ENCODE measurements around the gene DCTN4. TPM values are rescaled to one million over a fixed set of nuclear protein-coding genes. Genes with fewer than 3 reads are reported as not detected.

Gene DCTN4
- total and polyA plus RNA-seq, 2 of the 4 experiments (the other 2 are of a cell fraction): 28.1 to 50.2 TPM

GRCh38 chr5:150766251-150766650 is 7.4 kb upstream of the DCTN4 start:
- H3K4me1 ChIP-seq (ENCODE audit: control insufficient read depth, insufficient read depth, low read length): peaks cover 5% of the 10 kb centered on the region; the same call in 1 of the 2 replicates
- H2AK9ac ChIP-seq (replicated peaks; ENCODE audit: low read depth, low read length, poor library complexity): no peak overlapping the region
- no peak overlapping the region for H3K4me3 ChIP-seq (ENCODE audit: insufficient read depth, low read depth, low read length)
- no peak overlapping the region for H3K4ac ChIP-seq (ENCODE audit: low read depth, low read length)
- H3K23ac ChIP-seq (ENCODE audit: low read depth, low read length): no peak overlapping the region
- no peak overlapping the region for H2AK5ac ChIP-seq (ENCODE audit: low read depth, low read length)
- H2BK15ac ChIP-seq (ENCODE audit: low read depth, low read length): no peak overlapping the region
- H3K18ac ChIP-seq (ENCODE audit: low read depth, low read length): no peak overlapping the region
- 100% methylated on average over 1 of the region's 2 CpGs; no CpG with 5 or more reads in 1 of the 2 experiments for WGBS, 2 experiments (ENCODE audit: extremely low coverage in 2 of 2, insufficient read length in 1 of 2)
- H3K79me1 ChIP-seq (ENCODE audit: low read depth in 1 of 2, low read length in 2 of 2): no peaks in the 10 kb centered on the region
- no peak overlapping the region for H4K91ac ChIP-seq (ENCODE audit: insufficient read depth, low read depth, low read length)
- no peak overlapping the region for H2AFZ ChIP-seq (replicated peaks; ENCODE audit: low read length, poor library complexity)
- no peak overlapping the region for H3K27ac ChIP-seq (ENCODE audit: insufficient read depth, low read length)
- ATAC-seq (ENCODE audit: low read depth): no peak
- H3K9ac ChIP-seq (ENCODE audit: low read depth, low read length): no peak overlapping the region
- H3K27me3 ChIP-seq (ENCODE audit: control insufficient read depth, insufficient read depth, low read length): no peaks in the 10 kb centered on the region
- TF ChIP-seq RCOR1 (IDR thresholded peaks at IDR 0.05; ENCODE audit: insufficient replicate concordance, low read length) (no peak), POLR2A (IDR thresholded peaks at IDR 0.05; ENCODE audit: low read depth, low read length) (no peak), RAD21 (IDR thresholded peaks at IDR 0.05; ENCODE audit: low read length) (no peak), RFX5 (IDR thresholded peaks at IDR 0.05; ENCODE audit: low read depth, low read length) (no peak), CEBPB (IDR thresholded peaks at IDR 0.05; ENCODE audit: low read depth, low read length) (no peak), NFE2L2 (IDR thresholded peaks at IDR 0.05; ENCODE audit: low read depth, low read length) (no peak), MAZ (IDR thresholded peaks at IDR 0.05; ENCODE audit: borderline replicate concordance, low read depth, low read length) (no peak), CHD1 (IDR thresholded peaks at IDR 0.05; ENCODE audit: low read depth, low read length) (no peak)
- H4K8ac ChIP-seq (ENCODE audit: low read depth in 2 of 2, low read length in 2 of 2): no peak overlapping the region
- no peaks in the 10 kb centered on the region for H3K9me1 ChIP-seq (ENCODE audit: insufficient read depth, low read length)
- peaks cover 2% of the 10 kb centered on the region; the same call in 1 of the 2 replicates for H3K9me3 ChIP-seq (ENCODE audit: control insufficient read depth, insufficient read depth, low read length)
- POLR2A ChIA-PET (ENCODE audit: unreplicated experiment): no interaction called here
- CTCF ChIA-PET: no interaction called here
- dilution Hi-C loops (cut with HindIII; ENCODE audit: low sequenced_read_pairs, unreplicated experiment) (no loop called here), in situ Hi-C loops (cut with MboI; ENCODE audit: low sequenced_read_pairs) (no loop called here), intact Hi-C loops (cut with micrococcal nuclease) (no loop called here)
- no peak overlapping the region for H3K56ac ChIP-seq (ENCODE audit: extremely low read depth, insufficient read depth, low read length)
- H2BK120ac ChIP-seq (ENCODE audit: low read depth, low read length): no peak overlapping the region
- H3K4me2 ChIP-seq (ENCODE audit: low read depth, low read length): no peak overlapping the region
- no peaks in the 10 kb centered on the region for H3K36me3 ChIP-seq (ENCODE audit: control insufficient read depth, insufficient read depth, low read length)
- H2BK20ac ChIP-seq (ENCODE audit: low read depth, low read length): no peak overlapping the region
- H3K14ac ChIP-seq (replicated peaks; ENCODE audit: low read depth, low read length): no peak overlapping the region
- no peak for DNase-seq
- H4K5ac ChIP-seq (ENCODE audit: low read depth, low read length): no peak overlapping the region
- H4K20me1 ChIP-seq (ENCODE audit: insufficient read depth, low read length): no peaks in the 10 kb centered on the region
- BruUV-seq (replicated peaks): no TSS peak
- no peak overlapping the region for H2BK5ac ChIP-seq (ENCODE audit: low read depth, low read length, poor library complexity, severe bottlenecking)

All from IMR-90 (cell line).